Measurements from ENCODE around the gene UBALD1. TPM values are rescaled to one million over a fixed set of nuclear protein-coding genes. Genes with fewer than 3 reads are reported as not detected.

UBALD1 gene
- total and polyA plus RNA-seq, 2 experiments from 2014 or later: 42.9 to 46.6 TPM

GRCh38 chr16:4588386-4588785 is 26.3 kb downstream of the UBALD1 start:
- Histone ChIP-seq H3K27me3 (no peaks in the 10 kb centered on the region), H3K27ac (no peak overlapping the region), H3K36me3 (no peaks in the 10 kb centered on the region), H3K4me1 (ENCODE audit: low read depth) (no peaks in the 10 kb centered on the region), H3K4me3 (no peak overlapping the region), H3K9me3 (ENCODE audit: low read depth) (no peaks in the 10 kb centered on the region)
- TF ChIP-seq CTCF (IDR thresholded peaks at IDR 0.05; ENCODE audit: low read depth, low read length): no peak
- no peak for DNase-seq (ENCODE audit: low read depth in 1 of 2, low spot score in 1 of 2)

GRCh38 chr16:4586291-4586690 is 28.4 kb downstream of the UBALD1 start:
- no peak for TF ChIP-seq CTCF (IDR thresholded peaks at IDR 0.05; ENCODE audit: low read depth, low read length)
- H3K27me3 ChIP-seq: no peaks in the 10 kb centered on the region
- H3K9me3 ChIP-seq (ENCODE audit: low read depth): no peaks in the 10 kb centered on the region
- H3K4me3 ChIP-seq: no peak overlapping the region
- no peak for DNase-seq (ENCODE audit: low read depth in 1 of 2, low spot score in 1 of 2)
- no peaks in the 10 kb centered on the region for H3K4me1 ChIP-seq (ENCODE audit: low read depth)
- H3K36me3 ChIP-seq: no peaks in the 10 kb centered on the region
- no peak overlapping the region for H3K27ac ChIP-seq

GRCh38 chr16:4583906-4584305 is 30.8 kb downstream of the UBALD1 start:
- H3K36me3 ChIP-seq: no peaks in the 10 kb centered on the region
- no peak overlapping the region for H3K27ac ChIP-seq
- H3K4me1 ChIP-seq (ENCODE audit: low read depth): no peaks in the 10 kb centered on the region
- TF ChIP-seq CTCF (IDR thresholded peaks at IDR 0.05; ENCODE audit: low read depth, low read length): no peak
- H3K27me3 ChIP-seq: no peaks in the 10 kb centered on the region
- H3K4me3 ChIP-seq: no peak overlapping the region
- DNase-seq (ENCODE audit: low read depth in 1 of 2, low spot score in 1 of 2): no peak
- no peaks in the 10 kb centered on the region for H3K9me3 ChIP-seq (ENCODE audit: low read depth)

- Histone ChIP-seq H3K9me3 (ENCODE audit: low read depth) (no peaks in the 10 kb centered on the region), H3K4me3 (no peak overlapping the region), H3K36me3 (no peaks in the 10 kb centered on the region), H3K4me1 (ENCODE audit: low read depth) (no peaks in the 10 kb centered on the region), H3K27ac (no peak overlapping the region), H3K27me3 (no peaks in the 10 kb centered on the region)
- no peak for TF ChIP-seq CTCF (IDR thresholded peaks at IDR 0.05; ENCODE audit: low read depth, low read length)
- peak in 1 of 2 donors; percentile 12 for DNase-seq (ENCODE audit: low read depth in 1 of 2, low spot score in 1 of 2)
These were observed 34.4 kb downstream of the UBALD1 start for GRCh38 chr16:4580250-4580649.

- Histone ChIP-seq H3K36me3 (no peaks in the 10 kb centered on the region), H3K4me3 (no peak overlapping the region), H3K27ac (no peak overlapping the region), H3K4me1 (ENCODE audit: low read depth) (no peaks in the 10 kb centered on the region), H3K9me3 (ENCODE audit: low read depth) (no peaks in the 10 kb centered on the region), H3K27me3 (no peaks in the 10 kb centered on the region)
- no peak for TF ChIP-seq CTCF (IDR thresholded peaks at IDR 0.05; ENCODE audit: low read depth, low read length)
- no peak for DNase-seq (ENCODE audit: low read depth in 1 of 2, low spot score in 1 of 2)
These were observed 35.6 kb downstream of the UBALD1 start for GRCh38 chr16:4578961-4579530.
